WTC11 (cell line): ENCODE data around the gene GCG. TPM values are rescaled to one million over a fixed set of nuclear protein-coding genes. Genes with fewer than 3 reads are reported as not detected.

ENCODE experiments used
- ATAC-seq: fragments of 200-7000 bp; cut with Tn5 transposase; 2 replicates; pipeline ENCODE4 v1.10.0; 2021; ENCODE audit warnings: mild to moderate bottlenecking, moderate library complexity
- CTCF ChIA-PET: fragments of 300-600 bp; sonication (Branson Sonifier 250); formaldehyde crosslinking; loops from one replicate; lab custom pipeline; 2021; ENCODE audit warnings: antibody characterized with exemption; lab: Charles Lee
- POLR2A ChIA-PET: fragments of 350-600 bp; sonication (Branson Sonifier 250); formaldehyde crosslinking; loops from one replicate; lab custom pipeline; 2021; ENCODE audit warnings: antibody characterized with exemption; lab: Charles Lee
- DNase-seq: peaks from one replicate; pipeline ENCODE4 v3.0.0; 2021; ENCODE audit warnings: low spot score
- H3K27ac Mint-ChIP-seq: 2 replicates; pipeline ENCODE4 v1.8.0; 2021; ENCODE audit warnings: mixed read lengths
- H3K27me3 Mint-ChIP-seq: 2 replicates; pipeline ENCODE4 v1.8.0; 2021; ENCODE audit warnings: low read depth, mild to moderate bottlenecking, moderate library complexity, mixed read lengths
- H3K36me3 Mint-ChIP-seq: 2 replicates; pipeline ENCODE4 v1.8.0; 2021; ENCODE audit warnings: mixed read lengths
- H3K4me1 Mint-ChIP-seq: 2 replicates; pipeline ENCODE4 v1.8.0; 2022; ENCODE audit warnings: mixed read lengths
- H3K4me3 Mint-ChIP-seq: 2 replicates; pipeline ENCODE4 v1.8.0; 2021; ENCODE audit warnings: mild to moderate bottlenecking, moderate library complexity, mixed read lengths
- H3K9me3 Mint-ChIP-seq: 2 replicates; pipeline ENCODE4 v1.8.0; 2021; ENCODE audit warnings: mixed read lengths
- ATF2 ChIP-seq: sonication (generic); formaldehyde crosslinking; IDR thresholded peaks from 2 replicates; pipeline ENCODE4 v1.8.1; 2022; ENCODE audit warnings: low read depth, missing genetic modification reagents, borderline replicate concordance
- CREM ChIP-seq: sonication (generic); formaldehyde crosslinking; IDR thresholded peaks from 2 replicates; pipeline ENCODE4 v1.8.1; 2022; ENCODE audit warnings: mild to moderate bottlenecking, missing genetic modification reagents, moderate library complexity
- ESRRA ChIP-seq: sonication (generic); formaldehyde crosslinking; IDR thresholded peaks from 2 replicates; pipeline ENCODE4 v1.8.1; 2022; ENCODE audit warnings: mild to moderate bottlenecking, missing genetic modification reagents, borderline replicate concordance
- ETV6 ChIP-seq: sonication (generic); formaldehyde crosslinking; IDR thresholded peaks from 2 replicates; pipeline ENCODE4 v1.8.1; 2022; ENCODE audit warnings: mild to moderate bottlenecking, missing genetic modification reagents
- FOXP1 ChIP-seq: sonication (generic); formaldehyde crosslinking; IDR thresholded peaks from 2 replicates; pipeline ENCODE4 v1.8.0; 2022; ENCODE audit warnings: missing genetic modification reagents, mild to moderate bottlenecking, moderate library complexity, borderline replicate concordance
- IRF2 ChIP-seq: sonication (generic); formaldehyde crosslinking; IDR thresholded peaks from 2 replicates; pipeline ENCODE4 v1.8.0; 2022; ENCODE audit warnings: low read depth, missing genetic modification reagents, borderline replicate concordance
- JAZF1 ChIP-seq: fragments of 250-450 bp; sonication (Bioruptor Pico); IDR thresholded peaks from 2 replicates; pipeline ENCODE4 v1.9.0; 2021; ENCODE audit warnings: moderate library complexity, mild to moderate bottlenecking, inconsistent platforms
- KAT7 ChIP-seq: sonication (generic); formaldehyde crosslinking; IDR thresholded peaks from 2 replicates; pipeline ENCODE4 v1.8.1; 2023; ENCODE audit warnings: missing genetic modification reagents, mild to moderate bottlenecking, borderline replicate concordance
- MXD4 ChIP-seq: fragments of 250-450 bp; sonication (Bioruptor Pico); IDR thresholded peaks from 2 replicates; pipeline ENCODE4 v1.8.0; 2021; ENCODE audit warnings: mild to moderate bottlenecking, moderate library complexity, borderline replicate concordance
- OVOL2 ChIP-seq: fragments of 250-450 bp; sonication (Bioruptor Pico); IDR thresholded peaks from 2 replicates; pipeline ENCODE4 v1.9.0; 2021; ENCODE audit warnings: mild to moderate bottlenecking, borderline replicate concordance
- SMAD4 ChIP-seq: sonication (generic); formaldehyde crosslinking; IDR thresholded peaks from 2 replicates; pipeline ENCODE4 v1.8.0; 2022; ENCODE audit warnings: mild to moderate bottlenecking, missing genetic modification reagents
- SOX15 ChIP-seq: fragments of 250-450 bp; sonication (Bioruptor Pico); IDR thresholded peaks from 2 replicates; pipeline ENCODE4 v1.9.0; 2021; ENCODE audit warnings: mild to moderate bottlenecking
- SP1 ChIP-seq: sonication (generic); formaldehyde crosslinking; conservative IDR thresholded peaks from 2 replicates; pipeline ENCODE4 v1.8.1; 2022; ENCODE audit warnings: missing genetic modification reagents
- ZBTB21 ChIP-seq: sonication (generic); formaldehyde crosslinking; IDR thresholded peaks from 2 replicates; pipeline ENCODE4 v1.8.1; 2023; ENCODE audit warnings: mild to moderate bottlenecking, missing genetic modification reagents, borderline replicate concordance
- ZNF425 ChIP-seq: fragments of 250-450 bp; sonication (Bioruptor Pico); conservative IDR thresholded peaks from 2 replicates; pipeline ENCODE4 v1.9.0; 2021; ENCODE audit warnings: mild to moderate bottlenecking
- ZNF671 ChIP-seq: fragments of 250-450 bp; sonication (Bioruptor Pico); IDR thresholded peaks from 2 replicates; pipeline ENCODE4 v1.8.0; 2021; ENCODE audit warnings: mild to moderate bottlenecking
- total RNA-seq: library from RNA; stranded (reverse); gene quantifications from 3 replicates; pipeline ENCODE4 v1.2.3, GENCODE V29; 2021
- TF ChIP-seq, protein P1 (sequence below): sonication (generic); formaldehyde crosslinking; IDR thresholded peaks from 2 replicates; pipeline ENCODE4 v1.8.1; 2022; ENCODE audit warnings: missing genetic modification reagents, borderline replicate concordance
- TF ChIP-seq, protein P2 (sequence below): fragments of 250-450 bp; sonication (Bioruptor Pico); IDR thresholded peaks from 2 replicates; pipeline ENCODE4 v1.9.0; 2021; ENCODE audit warnings: mild to moderate bottlenecking, borderline replicate concordance
- TF ChIP-seq, protein P3 (sequence below): sonication (generic); formaldehyde crosslinking; IDR thresholded peaks from 2 replicates; pipeline ENCODE4 v1.8.0; 2022; ENCODE audit warnings: mild to moderate bottlenecking, missing genetic modification reagents
- TF ChIP-seq, protein P4 (sequence below): sonication (generic); formaldehyde crosslinking; IDR thresholded peaks from 2 replicates; pipeline ENCODE4 v1.8.1; 2022; ENCODE audit warnings: mild to moderate bottlenecking, moderate library complexity, missing genetic modification reagents
- TF ChIP-seq, protein P5 (sequence below): fragments of 250-450 bp; sonication (Bioruptor Pico); IDR thresholded peaks from 2 replicates; pipeline ENCODE4 v2.1.2; 2022; ENCODE audit warnings: mild to moderate bottlenecking, moderate library complexity

Gene GCG
- total RNA-seq, 1 experiment from 2014 or later: not detected

GRCh38 chr2:162159446-162159845 lies 7.4 kb upstream of the GCG start (continued):
- TF ChIP-seq, protein P1, sequence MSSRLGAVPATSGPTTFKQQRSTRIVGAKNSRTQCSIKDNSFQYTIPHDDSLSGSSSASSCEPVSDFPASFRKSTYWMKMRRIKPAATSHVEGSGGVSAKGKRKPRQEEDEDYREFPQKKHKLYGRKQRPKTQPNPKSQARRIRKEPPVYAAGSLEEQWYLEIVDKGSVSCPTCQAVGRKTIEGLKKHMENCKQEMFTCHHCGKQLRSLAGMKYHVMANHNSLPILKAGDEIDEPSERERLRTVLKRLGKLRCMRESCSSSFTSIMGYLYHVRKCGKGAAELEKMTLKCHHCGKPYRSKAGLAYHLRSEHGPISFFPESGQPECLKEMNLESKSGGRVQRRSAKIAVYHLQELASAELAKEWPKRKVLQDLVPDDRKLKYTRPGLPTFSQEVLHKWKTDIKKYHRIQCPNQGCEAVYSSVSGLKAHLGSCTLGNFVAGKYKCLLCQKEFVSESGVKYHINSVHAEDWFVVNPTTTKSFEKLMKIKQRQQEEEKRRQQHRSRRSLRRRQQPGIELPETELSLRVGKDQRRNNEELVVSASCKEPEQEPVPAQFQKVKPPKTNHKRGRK (CRISPR knock-in tag): no peak
- TF ChIP-seq JAZF1 (no peak), ZNF671 (CRISPR knock-in tag) (no peak), ZBTB21 (no peak)

GRCh38 chr2:162156149-162156548 lies 4.1 kb upstream of the GCG start:
- ChIA-PET POLR2A (no interaction called here), CTCF (interaction anchor here (1.1 to 2.5 kb wide), 3 partner anchors 26 to 143 kb away, joined by 4 to 19 read pairs (median 4); no protein-coding TSS in a partner anchor)
- Mint-ChIP-seq H3K4me3 (no peak overlapping the region), H3K4me1 (no peaks in the 10 kb centered on the region), H3K27me3 (no peaks in the 10 kb centered on the region), H3K27ac (no peak overlapping the region), H3K36me3 (no peaks in the 10 kb centered on the region), H3K9me3 (no peaks in the 10 kb centered on the region)
- no peak for ATAC-seq
- TF ChIP-seq, protein P2, sequence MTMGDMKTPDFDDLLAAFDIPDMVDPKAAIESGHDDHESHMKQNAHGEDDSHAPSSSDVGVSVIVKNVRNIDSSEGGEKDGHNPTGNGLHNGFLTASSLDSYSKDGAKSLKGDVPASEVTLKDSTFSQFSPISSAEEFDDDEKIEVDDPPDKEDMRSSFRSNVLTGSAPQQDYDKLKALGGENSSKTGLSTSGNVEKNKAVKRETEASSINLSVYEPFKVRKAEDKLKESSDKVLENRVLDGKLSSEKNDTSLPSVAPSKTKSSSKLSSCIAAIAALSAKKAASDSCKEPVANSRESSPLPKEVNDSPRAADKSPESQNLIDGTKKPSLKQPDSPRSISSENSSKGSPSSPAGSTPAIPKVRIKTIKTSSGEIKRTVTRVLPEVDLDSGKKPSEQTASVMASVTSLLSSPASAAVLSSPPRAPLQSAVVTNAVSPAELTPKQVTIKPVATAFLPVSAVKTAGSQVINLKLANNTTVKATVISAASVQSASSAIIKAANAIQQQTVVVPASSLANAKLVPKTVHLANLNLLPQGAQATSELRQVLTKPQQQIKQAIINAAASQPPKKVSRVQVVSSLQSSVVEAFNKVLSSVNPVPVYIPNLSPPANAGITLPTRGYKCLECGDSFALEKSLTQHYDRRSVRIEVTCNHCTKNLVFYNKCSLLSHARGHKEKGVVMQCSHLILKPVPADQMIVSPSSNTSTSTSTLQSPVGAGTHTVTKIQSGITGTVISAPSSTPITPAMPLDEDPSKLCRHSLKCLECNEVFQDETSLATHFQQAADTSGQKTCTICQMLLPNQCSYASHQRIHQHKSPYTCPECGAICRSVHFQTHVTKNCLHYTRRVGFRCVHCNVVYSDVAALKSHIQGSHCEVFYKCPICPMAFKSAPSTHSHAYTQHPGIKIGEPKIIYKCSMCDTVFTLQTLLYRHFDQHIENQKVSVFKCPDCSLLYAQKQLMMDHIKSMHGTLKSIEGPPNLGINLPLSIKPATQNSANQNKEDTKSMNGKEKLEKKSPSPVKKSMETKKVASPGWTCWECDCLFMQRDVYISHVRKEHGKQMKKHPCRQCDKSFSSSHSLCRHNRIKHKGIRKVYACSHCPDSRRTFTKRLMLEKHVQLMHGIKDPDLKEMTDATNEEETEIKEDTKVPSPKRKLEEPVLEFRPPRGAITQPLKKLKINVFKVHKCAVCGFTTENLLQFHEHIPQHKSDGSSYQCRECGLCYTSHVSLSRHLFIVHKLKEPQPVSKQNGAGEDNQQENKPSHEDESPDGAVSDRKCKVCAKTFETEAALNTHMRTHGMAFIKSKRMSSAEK: no peak
- TF ChIP-seq, protein P3, sequence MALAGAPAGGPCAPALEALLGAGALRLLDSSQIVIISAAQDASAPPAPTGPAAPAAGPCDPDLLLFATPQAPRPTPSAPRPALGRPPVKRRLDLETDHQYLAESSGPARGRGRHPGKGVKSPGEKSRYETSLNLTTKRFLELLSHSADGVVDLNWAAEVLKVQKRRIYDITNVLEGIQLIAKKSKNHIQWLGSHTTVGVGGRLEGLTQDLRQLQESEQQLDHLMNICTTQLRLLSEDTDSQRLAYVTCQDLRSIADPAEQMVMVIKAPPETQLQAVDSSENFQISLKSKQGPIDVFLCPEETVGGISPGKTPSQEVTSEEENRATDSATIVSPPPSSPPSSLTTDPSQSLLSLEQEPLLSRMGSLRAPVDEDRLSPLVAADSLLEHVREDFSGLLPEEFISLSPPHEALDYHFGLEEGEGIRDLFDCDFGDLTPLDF: no peak
- TF ChIP-seq ZNF425 (CRISPR knock-in tag) (no peak), SP1 (CRISPR knock-in tag) (no peak), FOXP1 (CRISPR knock-in tag) (no peak), SMAD4 (CRISPR knock-in tag) (no peak), CREM (CRISPR knock-in tag) (no peak), ETV6 (no peak), ATF2 (CRISPR knock-in tag) (no peak), KAT7 (CRISPR knock-in tag) (no peak), ESRRA (CRISPR knock-in tag) (no peak), OVOL2 (CRISPR knock-in tag) (no peak), MXD4 (CRISPR knock-in tag) (no peak), IRF2 (CRISPR knock-in tag) (no peak), SOX15 (no peak)
- TF ChIP-seq, protein P4, sequence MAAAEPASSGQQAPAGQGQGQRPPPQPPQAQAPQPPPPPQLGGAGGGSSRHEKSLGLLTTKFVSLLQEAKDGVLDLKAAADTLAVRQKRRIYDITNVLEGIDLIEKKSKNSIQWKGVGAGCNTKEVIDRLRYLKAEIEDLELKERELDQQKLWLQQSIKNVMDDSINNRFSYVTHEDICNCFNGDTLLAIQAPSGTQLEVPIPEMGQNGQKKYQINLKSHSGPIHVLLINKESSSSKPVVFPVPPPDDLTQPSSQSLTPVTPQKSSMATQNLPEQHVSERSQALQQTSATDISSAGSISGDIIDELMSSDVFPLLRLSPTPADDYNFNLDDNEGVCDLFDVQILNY (CRISPR knock-in tag): no peak
- TF ChIP-seq, protein P5, sequence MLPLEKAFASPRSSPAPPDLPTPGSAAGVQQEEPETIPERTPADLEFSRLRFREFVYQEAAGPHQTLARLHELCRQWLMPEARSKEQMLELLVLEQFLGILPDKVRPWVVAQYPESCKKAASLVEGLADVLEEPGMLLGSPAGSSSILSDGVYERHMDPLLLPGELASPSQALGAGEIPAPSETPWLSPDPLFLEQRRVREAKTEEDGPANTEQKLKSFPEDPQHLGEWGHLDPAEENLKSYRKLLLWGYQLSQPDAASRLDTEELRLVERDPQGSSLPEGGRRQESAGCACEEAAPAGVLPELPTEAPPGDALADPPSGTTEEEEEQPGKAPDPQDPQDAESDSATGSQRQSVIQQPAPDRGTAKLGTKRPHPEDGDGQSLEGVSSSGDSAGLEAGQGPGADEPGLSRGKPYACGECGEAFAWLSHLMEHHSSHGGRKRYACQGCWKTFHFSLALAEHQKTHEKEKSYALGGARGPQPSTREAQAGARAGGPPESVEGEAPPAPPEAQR (CRISPR knock-in tag): no peak
- no peak for DNase-seq
